Smooth muscle cell (in vitro differentiated cells): Measurements from ENCODE around the gene PLCG2. TPM values are rescaled to one million over a fixed set of nuclear protein-coding genes. Genes with fewer than 3 reads are reported as not detected.

Experiments
- DNase-seq: peaks from one replicate; lab custom pipeline; 2025; ENCODE audit not compliant: unreplicated experiment; lab: John Stamatoyannopoulos, UW
- H2AFZ ChIP-seq: fragments of 200-600 bp; sonication (generic); 2 replicates; pipeline ENCODE4 v1.6.0; 2016; ENCODE audit warnings: antibody characterized with exemption, low read depth, mild to moderate bottlenecking
- H3F3A ChIP-seq: fragments of 200-600 bp; sonication (generic); 2 replicates; pipeline ENCODE4 v1.6.0; 2017; ENCODE audit warnings: antibody characterized with exemption, low read depth
- H3K27ac ChIP-seq: fragments of 200-600 bp; sonication (generic); 2 replicates; pipeline ENCODE4 v1.5.1; 2016; ENCODE audit warnings: low read depth, mild to moderate bottlenecking
- H3K27me3 ChIP-seq: fragments of 200-600 bp; sonication (generic); 2 replicates; pipeline ENCODE4 v1.6.1; 2016; ENCODE audit warnings: low read depth, mild to moderate bottlenecking
- H3K36me3 ChIP-seq: fragments of 200-600 bp; sonication (generic); 2 replicates; pipeline ENCODE4 v1.5.1; 2016; ENCODE audit warnings: low read depth
- H3K4me1 ChIP-seq: fragments of 200-600 bp; sonication (generic); 2 replicates; pipeline ENCODE4 v1.5.1; 2016; ENCODE audit warnings: low read depth
- H3K4me2 ChIP-seq: fragments of 200-600 bp; sonication (generic); 2 replicates; pipeline ENCODE4 v1.6.0; 2016; ENCODE audit warnings: mild to moderate bottlenecking
- H3K4me3 ChIP-seq: fragments of 200-600 bp; sonication (generic); 2 replicates; pipeline ENCODE4 v1.5.1; 2016; ENCODE audit warnings: mild to moderate bottlenecking
- H3K79me2 ChIP-seq: fragments of 200-600 bp; sonication (generic); 2 replicates; pipeline ENCODE4 v1.6.0; 2016; ENCODE audit warnings: low read depth, mild to moderate bottlenecking
- H3K9ac ChIP-seq: fragments of 200-600 bp; sonication (generic); 2 replicates; pipeline ENCODE4 v1.6.0; 2016; ENCODE audit warnings: low read depth
- H3K9me3 ChIP-seq: fragments of 200-600 bp; sonication (generic); replicated peaks from 2 replicates; pipeline ENCODE4 v1.5.1; 2016; ENCODE audit warnings: low read depth
- H4K20me1 ChIP-seq: fragments of 200-600 bp; sonication (generic); 2 replicates; pipeline ENCODE4 v1.6.0; 2016; ENCODE audit warnings: low read depth
- WGBS: methylation state at CpG from one replicate; pipeline ENCODE4 v1.1.7; 2016; ENCODE audit warnings: low lambda C conversion rate; 5-methylcytosine and 5-hydroxymethylcytosine counted together
- polyA plus RNA-seq: library from polyadenylated mRNA; unstranded; fragments of >200 nt; fragmentation: Nextera tagmentation; extraction: Ambion mirVana; gene quantifications from 2 replicates; pipeline ENCODE4 v1.2.1, GENCODE V29; 2016
- total RNA-seq: library from RNA; depleted of rRNA; stranded (reverse); fragments of >200 nt; gene quantifications from 2 replicates; pipeline ENCODE4 v1.2.3, GENCODE V29; 2014
- TF ChIP-seq, protein P1 (sequence below): fragments of 200-600 bp; sonication (generic); IDR thresholded peaks from 2 replicates; pipeline ENCODE4 v1.5.1; 2017; ENCODE audit warnings: borderline replicate concordance, mild to moderate bottlenecking, antibody characterized with exemption; ENCODE audit not compliant: insufficient read depth, poor library complexity, severe bottlenecking

PLCG2 gene
- total and polyA plus RNA-seq, 2 experiments from 2014 or later = 1.7 TPM; not detected in 1

DNA sequence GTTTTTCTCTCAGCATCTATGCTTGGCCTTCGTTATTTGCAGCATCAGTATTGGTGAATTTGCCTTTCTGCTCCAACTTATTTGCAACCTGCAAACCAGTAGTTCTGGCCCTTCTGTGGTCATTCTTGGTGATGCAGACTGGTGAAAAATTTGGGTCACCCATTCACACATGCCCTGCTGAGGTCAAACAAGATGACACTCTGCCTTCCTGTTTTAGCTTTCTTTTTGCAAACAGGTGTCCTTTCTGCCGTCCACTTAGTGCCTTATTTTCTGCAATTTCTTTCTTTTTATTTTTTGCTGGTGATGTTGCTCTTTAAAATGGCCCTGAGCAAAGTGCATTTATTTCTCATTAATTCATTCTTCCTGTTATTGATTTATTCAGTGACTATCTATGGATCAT lies 31.3 kb downstream of the PLCG2 start:
- Histone ChIP-seq H3K36me3 (no peaks in the 10 kb centered on the region), H3K9ac (no peak overlapping the region), H4K20me1 (no peaks in the 10 kb centered on the region), H3K4me3 (no peak overlapping the region), H3F3A (no peaks in the 10 kb centered on the region), H3K4me1 (no peaks in the 10 kb centered on the region), H3K27ac (no peak overlapping the region), H3K27me3 (peaks cover 3% of the 10 kb centered on the region), H3K4me2 (no peak overlapping the region), H3K9me3 (no peaks in the 10 kb centered on the region), H2AFZ (no peak overlapping the region), H3K79me2 (no peaks in the 10 kb centered on the region)
- TF ChIP-seq, protein P1, sequence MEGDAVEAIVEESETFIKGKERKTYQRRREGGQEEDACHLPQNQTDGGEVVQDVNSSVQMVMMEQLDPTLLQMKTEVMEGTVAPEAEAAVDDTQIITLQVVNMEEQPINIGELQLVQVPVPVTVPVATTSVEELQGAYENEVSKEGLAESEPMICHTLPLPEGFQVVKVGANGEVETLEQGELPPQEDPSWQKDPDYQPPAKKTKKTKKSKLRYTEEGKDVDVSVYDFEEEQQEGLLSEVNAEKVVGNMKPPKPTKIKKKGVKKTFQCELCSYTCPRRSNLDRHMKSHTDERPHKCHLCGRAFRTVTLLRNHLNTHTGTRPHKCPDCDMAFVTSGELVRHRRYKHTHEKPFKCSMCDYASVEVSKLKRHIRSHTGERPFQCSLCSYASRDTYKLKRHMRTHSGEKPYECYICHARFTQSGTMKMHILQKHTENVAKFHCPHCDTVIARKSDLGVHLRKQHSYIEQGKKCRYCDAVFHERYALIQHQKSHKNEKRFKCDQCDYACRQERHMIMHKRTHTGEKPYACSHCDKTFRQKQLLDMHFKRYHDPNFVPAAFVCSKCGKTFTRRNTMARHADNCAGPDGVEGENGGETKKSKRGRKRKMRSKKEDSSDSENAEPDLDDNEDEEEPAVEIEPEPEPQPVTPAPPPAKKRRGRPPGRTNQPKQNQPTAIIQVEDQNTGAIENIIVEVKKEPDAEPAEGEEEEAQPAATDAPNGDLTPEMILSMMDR = no peak
- 91% methylated on average over 2 of the region's 2 CpGs for WGBS
- no peak for DNase-seq

DNA sequence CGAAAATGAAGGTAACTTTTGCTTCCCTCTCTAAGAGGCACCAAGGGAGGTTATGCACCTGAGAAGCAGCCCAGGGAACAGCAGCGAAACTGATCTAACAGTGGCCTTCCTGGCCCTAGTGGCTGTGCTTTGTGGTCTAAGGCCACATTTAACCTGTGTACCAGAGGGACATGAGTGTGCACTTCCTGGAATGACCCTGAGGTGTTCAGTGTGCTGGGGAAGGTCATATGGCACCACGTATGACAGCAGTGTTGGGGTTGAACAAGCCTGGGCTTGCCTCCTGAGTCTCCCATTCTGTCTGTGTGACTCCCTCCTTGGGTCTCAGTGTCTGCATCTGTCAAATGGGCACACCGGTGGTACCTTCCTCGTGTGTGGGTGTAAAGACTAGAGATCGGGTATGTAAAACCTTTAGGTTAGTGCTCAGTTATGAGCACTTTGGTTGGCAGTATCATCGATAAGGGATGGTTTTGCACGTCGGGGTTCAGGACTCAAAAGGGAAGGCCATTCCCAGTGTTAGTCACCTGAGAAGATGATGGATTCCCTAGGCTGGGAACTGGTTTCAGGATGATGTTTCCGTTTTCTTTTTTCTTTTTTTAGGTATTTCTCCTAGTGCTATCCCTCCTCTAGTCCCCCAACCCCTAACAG lies 31.9 kb downstream of the PLCG2 start:
- Histone ChIP-seq H3K9ac (no peak overlapping the region), H3K4me3 (no peak overlapping the region), H3K27me3 (peaks cover 3% of the 10 kb centered on the region), H3F3A (no peaks in the 10 kb centered on the region), H2AFZ (no peak overlapping the region), H3K79me2 (no peaks in the 10 kb centered on the region), H3K9me3 (no peaks in the 10 kb centered on the region), H4K20me1 (no peaks in the 10 kb centered on the region), H3K36me3 (no peaks in the 10 kb centered on the region), H3K27ac (no peak overlapping the region), H3K4me1 (no peaks in the 10 kb centered on the region), H3K4me2 (no peak overlapping the region)
- 87% methylated on average over 10 of the region's 10 CpGs for WGBS
- TF ChIP-seq, protein P1 = no peak
- no peak for DNase-seq

DNA sequence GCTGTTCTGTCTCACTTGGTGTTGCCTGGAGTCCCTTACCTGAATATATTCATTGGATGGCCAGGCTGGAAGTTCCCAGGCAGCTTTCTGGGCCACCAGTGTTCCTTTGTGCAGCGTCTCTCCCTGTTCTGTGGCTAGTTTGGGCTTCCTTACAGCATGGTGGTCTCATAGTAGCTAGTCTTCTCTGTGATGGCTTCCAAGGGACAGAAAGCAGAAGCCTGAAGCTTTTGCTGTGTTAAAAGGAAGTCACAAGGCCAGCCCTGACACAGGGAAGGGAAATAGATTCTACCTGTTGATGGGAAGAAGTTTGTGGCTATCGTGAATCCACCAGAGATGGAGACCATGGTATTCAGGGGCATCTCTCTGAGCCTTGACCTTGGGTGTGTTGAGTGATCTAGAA lies 34.6 kb downstream of the PLCG2 start:
- Histone ChIP-seq H3K4me1 (no peaks in the 10 kb centered on the region), H3K27me3 (no peaks in the 10 kb centered on the region), H3K4me3 (no peak overlapping the region), H3K9me3 (no peaks in the 10 kb centered on the region), H3K4me2 (no peak overlapping the region), H4K20me1 (no peaks in the 10 kb centered on the region), H3K27ac (no peak overlapping the region), H3K79me2 (no peaks in the 10 kb centered on the region), H2AFZ (no peak overlapping the region), H3F3A (no peaks in the 10 kb centered on the region), H3K9ac (no peak overlapping the region), H3K36me3 (no peaks in the 10 kb centered on the region)
- TF ChIP-seq, protein P1 = no peak
- WGBS = 98% methylated on average over 2 of the region's 2 CpGs
- no peak for DNase-seq
